ENCODE measurements around the gene PPP2CA. TPM values are rescaled to one million over a fixed set of nuclear protein-coding genes. Genes with fewer than 3 reads are reported as not detected.
A peak's percentile ranks its signal among the peaks of the same experiment; 100 is the strongest.
"Not testable (repeated sequence)": the region's sequence is repeated elsewhere in the genome, so short reads cannot be mapped to it uniquely, and the experiment has no call there.

Gene PPP2CA
- total and polyA plus RNA-seq, 2 experiments from 2014 or later = 184 to 223 TPM

DNA sequence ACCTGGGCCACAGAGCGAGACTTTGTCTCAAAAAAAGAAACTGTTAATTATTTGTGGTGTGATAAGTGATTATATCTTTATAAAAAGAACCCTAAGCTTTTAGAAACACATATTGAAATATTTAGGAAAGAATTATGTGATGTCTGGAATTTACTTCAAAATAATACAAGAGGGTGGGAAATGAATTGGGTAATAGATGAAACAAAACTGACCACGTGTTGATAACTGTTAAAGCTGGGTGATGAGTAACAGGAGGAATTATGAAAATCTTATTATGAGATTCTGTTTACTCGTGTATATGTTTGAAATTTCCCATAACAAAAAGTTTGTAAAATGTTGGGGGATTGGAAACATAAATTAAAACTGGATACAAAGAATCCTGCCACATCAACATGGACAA is 33.0 kb upstream of the PPP2CA start:
- Histone ChIP-seq H3K9me3 (ENCODE audit: low read depth) (no peaks in the 10 kb centered on the region), H3K27me3 (replicated peaks; ENCODE audit: insufficient read depth) (no peaks in the 10 kb centered on the region), H3K4me1 (ENCODE audit: insufficient read depth) (peaks cover 11% of the 10 kb centered on the region; the same call in 1 of the 2 replicates), H3K4me3 (no peak overlapping the region), H3K27ac (no peak overlapping the region), H3K9me2 (ENCODE audit: insufficient read depth) (no peaks in the 10 kb centered on the region), H3K4me2 (ENCODE audit: unreplicated experiment) (no peak overlapping the region), H2AFZ (no peak overlapping the region), H3F3A (ENCODE audit: insufficient read depth) (peaks cover 17% of the 10 kb centered on the region; the same call in 1 of the 2 replicates), H4K20me1 (ENCODE audit: insufficient read depth) (no peaks in the 10 kb centered on the region), H3K79me2 (ENCODE audit: insufficient read depth) (no peaks in the 10 kb centered on the region), H3K9ac (no peak overlapping the region), H3K36me3 (ENCODE audit: low read depth) (no peaks in the 10 kb centered on the region)
- 32% methylated on average over 3 of the region's 3 CpGs for WGBS, 2 experiments (ENCODE audit: low coverage in 1 of 2, low lambda C conversion rate in 2 of 2, missing lambda C conversion rate in 2 of 2)
- in situ Hi-C loops (cut with MboI) = no loop called here
- DNase-seq = peak; percentile 28
- no peak for TF ChIP-seq EZH2phosphoT487 (IDR thresholded peaks at IDR 0.05; ENCODE audit: insufficient read depth, low read depth)

DNA sequence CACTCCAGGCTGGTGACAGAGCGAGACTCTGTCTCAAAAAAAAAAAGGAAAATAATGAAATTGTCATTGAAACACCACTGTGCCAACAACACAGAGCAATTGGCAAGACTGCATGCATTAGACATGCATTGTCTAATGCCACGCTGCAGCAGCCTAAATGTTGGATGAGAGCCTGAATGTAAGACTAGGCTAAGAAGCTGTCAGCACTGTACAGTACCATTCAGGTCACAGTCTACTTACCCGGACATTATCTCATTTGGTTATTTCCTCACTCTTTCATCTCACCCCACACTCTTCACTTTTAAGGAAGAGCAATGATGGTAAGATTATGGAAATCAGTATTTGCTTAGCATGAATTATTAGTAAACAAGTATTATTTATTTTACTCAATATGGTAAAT is 31.3 kb upstream of the PPP2CA start:
- H3K9me2 ChIP-seq (ENCODE audit: insufficient read depth) = no peaks in the 10 kb centered on the region
- TF ChIP-seq EZH2 (IDR thresholded peaks at IDR 0.05; ENCODE audit: insufficient read depth, poor library complexity, severe bottlenecking) (no peak), EZH2phosphoT487 (IDR thresholded peaks at IDR 0.05; ENCODE audit: insufficient read depth, low read depth) (no peak)
- no peak overlapping the region for H3K4me2 ChIP-seq (ENCODE audit: unreplicated experiment)
- peaks cover 22% of the 10 kb centered on the region for H3K4me1 ChIP-seq (ENCODE audit: insufficient read depth)
- H3K27me3 ChIP-seq (replicated peaks; ENCODE audit: insufficient read depth) = no peaks in the 10 kb centered on the region
- H3K9ac ChIP-seq = no peak overlapping the region
- 77 to 79% methylated on average over 3 of the region's 3 CpGs for WGBS, 2 experiments (ENCODE audit: low coverage in 1 of 2, low lambda C conversion rate in 2 of 2, missing lambda C conversion rate in 2 of 2)
- peaks cover 20% of the 10 kb centered on the region; the same call in 1 of the 2 replicates for H3F3A ChIP-seq (ENCODE audit: insufficient read depth)
- H3K36me3 ChIP-seq (ENCODE audit: low read depth) = no peaks in the 10 kb centered on the region
- H3K9me3 ChIP-seq (ENCODE audit: low read depth) = no peaks in the 10 kb centered on the region
- no peak overlapping the region for H3K27ac ChIP-seq
- no peak overlapping the region for H3K4me3 ChIP-seq
- no peak for DNase-seq
- no peak overlapping the region for H2AFZ ChIP-seq
- H4K20me1 ChIP-seq (ENCODE audit: insufficient read depth) = no peaks in the 10 kb centered on the region
- H3K79me2 ChIP-seq (ENCODE audit: insufficient read depth) = no peaks in the 10 kb centered on the region
- in situ Hi-C loops (cut with MboI) = no loop called here

DNA sequence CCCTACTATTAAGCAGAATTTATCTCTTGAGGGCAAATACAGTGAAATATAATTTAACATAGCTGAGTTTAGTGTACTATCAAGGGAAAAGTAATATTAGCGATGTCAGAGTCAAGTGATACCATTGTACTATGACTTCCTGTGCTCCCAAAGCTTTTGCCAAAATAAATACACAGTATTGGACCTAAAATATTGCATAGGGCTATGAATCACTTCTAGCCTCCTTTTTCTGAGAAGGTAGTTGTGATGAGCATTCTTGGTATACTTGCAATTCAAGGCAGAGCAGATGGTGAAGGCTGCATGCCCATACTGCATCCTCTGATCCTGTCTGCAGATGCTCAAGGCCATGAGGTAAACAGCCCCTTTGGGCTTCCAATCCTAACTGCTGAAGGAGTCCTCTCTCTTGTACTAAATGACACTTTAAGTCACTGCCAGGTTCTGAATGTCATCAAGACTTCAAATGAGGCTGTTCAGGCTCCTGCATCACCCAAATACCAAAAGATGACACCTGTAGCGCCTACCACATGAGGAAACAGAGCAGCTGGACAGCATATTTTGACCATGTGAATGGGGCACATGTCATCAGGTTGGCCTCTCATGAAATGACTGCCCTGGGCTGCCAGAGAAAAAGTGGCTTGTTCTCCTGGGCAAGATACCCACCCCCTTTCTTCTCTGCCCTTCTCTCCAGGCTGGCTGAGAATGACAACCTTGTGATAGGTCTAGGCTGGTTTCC is 29.7 kb upstream of the PPP2CA start:
- peak; percentile 69 for DNase-seq
- no peaks in the 10 kb centered on the region for H3K9me2 ChIP-seq (ENCODE audit: insufficient read depth)
- no peak overlapping the region for H2AFZ ChIP-seq
- H3F3A ChIP-seq (ENCODE audit: insufficient read depth) = peaks cover 20% of the 10 kb centered on the region; the same call in 1 of the 2 replicates
- no peak overlapping the region for H3K9ac ChIP-seq
- TF ChIP-seq EZH2phosphoT487 (IDR thresholded peaks at IDR 0.05; ENCODE audit: insufficient read depth, low read depth) (no peak), EZH2 (IDR thresholded peaks at IDR 0.05; ENCODE audit: insufficient read depth, poor library complexity, severe bottlenecking) (no peak)
- H3K4me2 ChIP-seq (ENCODE audit: unreplicated experiment) = no peak overlapping the region
- no peaks in the 10 kb centered on the region for H3K79me2 ChIP-seq (ENCODE audit: insufficient read depth)
- H3K4me1 ChIP-seq (ENCODE audit: insufficient read depth) = peaks cover 22% of the 10 kb centered on the region
- 0 out of 2 replicates have a peak overlapping the region, but pooled peaks have one; percentile 23 for H3K27ac ChIP-seq
- H4K20me1 ChIP-seq (ENCODE audit: insufficient read depth) = no peaks in the 10 kb centered on the region
- no peaks in the 10 kb centered on the region for H3K27me3 ChIP-seq (replicated peaks; ENCODE audit: insufficient read depth)
- no peak overlapping the region for H3K4me3 ChIP-seq
- H3K9me3 ChIP-seq (ENCODE audit: low read depth) = no peaks in the 10 kb centered on the region
- in situ Hi-C loops (cut with MboI) = no loop called here
- no peaks in the 10 kb centered on the region for H3K36me3 ChIP-seq (ENCODE audit: low read depth)
- WGBS, 2 experiments (ENCODE audit: low coverage in 1 of 2, low lambda C conversion rate in 2 of 2, missing lambda C conversion rate in 2 of 2) = 92 to 95% methylated on average over 2 of the region's 2 CpGs

DNA sequence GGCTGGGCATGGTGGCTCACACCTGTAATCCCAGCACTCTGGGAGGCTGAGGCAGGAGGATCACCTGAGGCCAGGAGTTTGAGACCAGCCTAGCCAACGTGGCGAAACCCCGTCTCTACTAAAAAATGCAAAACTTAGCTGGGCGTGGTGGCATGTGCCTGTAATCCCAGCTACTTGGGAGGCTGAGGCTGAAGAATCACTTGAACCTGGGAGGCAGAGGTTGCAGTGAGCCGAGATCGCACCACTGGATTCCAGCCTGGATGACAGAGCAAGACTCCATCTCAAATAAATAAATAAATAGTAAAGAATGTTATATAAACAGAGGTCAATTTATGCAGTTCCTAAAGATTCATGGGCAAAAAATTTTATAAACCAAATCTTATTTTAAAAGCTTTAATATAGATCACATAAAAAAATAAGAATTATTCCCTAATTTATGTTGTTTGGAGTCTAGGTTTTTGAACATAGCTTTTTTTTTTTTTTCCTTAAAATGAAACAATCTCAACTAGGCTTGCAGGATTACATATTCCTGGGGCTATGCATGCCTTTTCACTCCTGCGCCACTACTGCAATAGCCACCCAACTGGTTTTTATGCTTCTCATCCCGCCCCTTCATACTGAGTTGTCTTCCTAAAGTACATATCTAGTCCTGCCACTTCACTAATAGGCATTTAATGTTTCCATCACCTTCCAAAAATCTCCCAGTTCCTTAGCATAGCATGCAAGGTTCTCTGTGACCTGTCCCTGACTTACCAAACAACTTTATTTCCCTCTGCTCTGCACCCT is 27.7 kb upstream of the PPP2CA start:
- H3K4me3 ChIP-seq; H2AFZ ChIP-seq; DNase-seq; H3K4me2 ChIP-seq (ENCODE audit: unreplicated experiment); H4K20me1 ChIP-seq (ENCODE audit: insufficient read depth); H3K9me2 ChIP-seq (ENCODE audit: insufficient read depth); H3K27me3 ChIP-seq (replicated peaks; ENCODE audit: insufficient read depth); H3K79me2 ChIP-seq (ENCODE audit: insufficient read depth); H3K9me3 ChIP-seq (ENCODE audit: low read depth); H3K36me3 ChIP-seq (ENCODE audit: low read depth); H3K9ac ChIP-seq; in situ Hi-C loops (cut with MboI): not testable (repeated sequence)
- Histone ChIP-seq H3K27ac (0 out of 2 replicates have a peak overlapping the region, but pooled peaks have one; percentile 33), H3K4me1 (ENCODE audit: insufficient read depth) (peaks cover 23% of the 10 kb centered on the region), H3F3A (ENCODE audit: insufficient read depth) (peaks cover 25% of the 10 kb centered on the region)
- 97% methylated on average over 8 of the region's 8 CpGs for WGBS, 2 experiments (ENCODE audit: low coverage in 1 of 2, low lambda C conversion rate in 2 of 2, missing lambda C conversion rate in 2 of 2)

All from GM23248 (cell line).